Measurements from ENCODE around the gene RAB10.

- no peak for TF ChIP-seq NFYB (CRISPR knock-in tag; IDR thresholded peaks at IDR 0.05)
- TF ChIP-seq ZNF761 (CRISPR knock-in tag; conservative IDR thresholded peaks at IDR 0.05), result no peak
- TF ChIP-seq TGIF2 (CRISPR knock-in tag; IDR thresholded peaks at IDR 0.05), result no peak
- no peak for TF ChIP-seq ZNF543 (CRISPR knock-in tag; IDR thresholded peaks at IDR 0.05)
- no peak for TF ChIP-seq HOXA7 (CRISPR knock-in tag; IDR thresholded peaks at IDR 0.05)
- no peak for TF ChIP-seq ATF7-NPFF (CRISPR knock-in tag; IDR thresholded peaks at IDR 0.05; ENCODE audit: low read depth)
- no peak for TF ChIP-seq UBTF (CRISPR knock-in tag; IDR thresholded peaks at IDR 0.05)
- TF ChIP-seq EZH2 (conservative IDR thresholded peaks at IDR 0.05; ENCODE audit: low read depth, low read length), result no peak
- no peak for TF ChIP-seq HNF1A (IDR thresholded peaks at IDR 0.05; ENCODE audit: low read depth)
- TF ChIP-seq HNF1A (CRISPR knock-in tag; IDR thresholded peaks at IDR 0.05; ENCODE audit: borderline replicate concordance), result no peak
- TF ChIP-seq CTCF (CRISPR knock-in tag; IDR thresholded peaks at IDR 0.05), result no peak
- no peak for TF ChIP-seq EP300 (IDR thresholded peaks at IDR 0.05; ENCODE audit: low read depth in 2 of 2, low read length in 2 of 2)
- no peak for TF ChIP-seq EP300 (CRISPR knock-in tag; IDR thresholded peaks at IDR 0.05; ENCODE audit: borderline replicate concordance)
- no peak for TF ChIP-seq ZNF276 (CRISPR knock-in tag; IDR thresholded peaks at IDR 0.05; ENCODE audit: low read depth)
Measured at GRCh38 chr2:26074676-26075075, 40.8 kb downstream of the RAB10 start.

All from HepG2 (cell line).